RKO (cell line): ENCODE results near the gene TBL1X.

Experiments used
- DNase-seq: peaks from one replicate; pipeline ENCODE4 v3.0.0-alpha.2; 2016; ENCODE audit warnings: low spot score

Gene TBL1X

DNA sequence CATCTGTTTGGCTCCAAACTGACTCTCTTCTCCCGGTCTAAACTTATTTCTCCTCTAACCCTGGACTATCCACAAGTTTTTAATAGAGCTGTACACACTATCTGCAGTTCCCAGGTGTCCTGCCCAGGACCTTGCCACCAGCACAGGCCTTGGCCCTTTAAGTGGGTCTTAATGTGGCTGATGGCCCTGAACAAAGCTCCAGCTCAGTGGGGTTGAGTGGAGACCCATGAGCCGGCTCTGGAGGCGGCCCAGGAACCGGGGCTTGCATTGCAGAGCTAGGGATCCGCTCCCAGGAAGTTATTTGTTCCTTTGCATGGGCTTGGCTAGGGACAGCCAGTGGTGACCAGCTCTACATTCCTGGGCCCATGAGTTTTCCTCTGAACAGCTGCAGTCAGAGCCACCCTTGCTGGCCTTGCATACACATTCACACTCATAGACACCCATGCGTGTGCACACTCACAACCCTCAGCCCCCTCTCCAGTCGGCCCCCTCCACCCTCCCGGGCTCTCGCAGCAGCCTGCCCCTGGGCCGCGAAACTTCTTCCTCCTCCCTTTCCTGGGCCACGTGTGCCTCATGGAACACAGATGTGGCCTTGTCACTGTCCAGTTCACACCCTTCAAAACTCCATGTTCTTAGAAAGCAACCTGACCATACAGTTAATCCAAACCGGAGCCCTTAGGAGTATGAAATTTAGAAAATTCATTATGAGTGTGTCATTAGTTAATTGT lies 242.6 kb downstream of the TBL1X start:
- DNase-seq, result no peak

DNA sequence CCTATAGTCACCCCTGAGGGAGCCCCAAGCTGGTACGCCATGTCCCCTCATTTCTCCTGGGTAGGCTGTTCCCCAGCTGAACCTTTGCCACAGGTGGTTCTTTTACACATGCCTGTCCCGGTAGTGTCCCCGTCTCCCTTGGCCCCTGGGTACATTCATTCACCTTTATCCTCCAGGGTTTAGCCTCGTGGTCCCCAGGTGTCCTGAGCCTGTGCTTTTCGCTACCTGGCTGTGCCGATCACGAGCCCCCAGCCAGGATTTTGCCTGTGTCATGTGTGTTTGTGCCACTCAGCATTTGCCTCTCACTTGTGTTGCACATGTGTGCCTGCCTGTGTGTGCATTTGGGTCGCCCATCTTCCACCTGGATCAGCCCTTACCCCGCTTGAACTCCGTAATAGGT lies 243.2 kb downstream of the TBL1X start:
- DNase-seq, result no peak

DNA sequence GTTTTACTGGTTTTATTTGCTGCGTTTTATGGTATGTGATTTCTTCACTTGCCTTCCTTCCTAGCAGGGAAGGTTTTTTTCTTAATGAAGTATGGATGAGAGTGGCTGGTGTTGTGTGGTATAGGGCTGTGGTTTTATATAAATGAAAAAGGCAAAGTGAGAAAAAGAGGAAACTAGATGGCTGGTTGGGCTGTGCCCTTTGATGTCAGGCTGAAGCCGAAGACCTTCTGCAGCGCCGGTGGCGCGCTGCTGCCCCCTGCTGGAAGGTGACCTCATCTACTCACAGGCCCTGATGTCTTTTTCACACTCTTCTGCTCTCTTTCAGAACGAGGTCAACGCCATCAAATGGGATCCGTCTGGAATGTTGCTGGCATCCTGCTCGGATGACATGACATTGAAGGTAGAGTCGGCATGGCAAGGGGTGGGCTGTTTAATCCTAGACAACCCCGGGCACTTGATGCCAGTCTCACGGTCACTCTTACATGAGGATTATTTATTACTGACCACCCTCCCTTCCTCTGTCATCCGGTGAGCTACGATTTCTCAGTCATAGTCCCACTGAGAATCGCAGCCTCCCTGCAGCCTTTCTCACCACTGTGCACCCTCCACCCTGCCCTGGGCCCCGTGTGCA lies 244.2 kb downstream of the TBL1X start:
- peak; percentile 63 for DNase-seq

DNA sequence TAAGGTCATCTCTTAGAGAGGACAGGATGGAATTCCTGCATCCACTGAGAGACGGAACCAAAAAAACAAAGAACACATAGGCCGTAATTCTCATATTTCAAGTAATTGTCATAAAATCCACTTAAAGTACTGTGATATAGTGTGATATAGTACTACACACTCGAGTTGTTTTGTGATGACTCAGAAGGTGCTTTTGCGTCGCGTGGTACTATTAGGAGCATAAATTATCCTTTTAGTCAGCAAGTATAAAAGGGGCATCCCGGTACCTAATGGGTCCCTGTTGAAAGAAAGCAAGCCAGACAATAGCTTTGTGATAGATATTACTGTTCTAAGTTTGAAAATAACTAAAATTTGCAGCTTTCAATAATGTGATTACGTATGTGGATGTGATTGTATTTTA lies 245.5 kb downstream of the TBL1X start:
- no peak for DNase-seq

DNA sequence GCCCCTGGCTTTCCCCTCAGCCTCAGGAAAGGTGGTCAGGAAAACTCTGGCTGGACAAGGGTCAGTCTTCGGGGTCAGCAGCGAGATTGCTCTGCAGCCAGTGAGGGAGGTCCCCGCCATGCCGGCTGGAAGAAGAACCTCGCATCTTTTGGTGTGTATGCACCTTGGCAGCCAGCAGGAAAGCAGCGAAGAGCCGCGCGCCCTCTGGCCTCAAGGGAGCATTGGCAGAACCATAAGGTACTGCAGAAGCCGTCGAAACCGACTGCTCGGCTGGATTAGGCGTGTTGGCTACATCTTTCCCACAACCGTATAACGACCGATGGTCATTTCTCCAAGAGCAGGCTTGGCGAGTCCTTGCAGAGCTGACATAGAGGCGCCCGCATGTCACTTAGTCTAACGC lies 252.5 kb downstream of the TBL1X start:
- no peak for DNase-seq

DNA sequence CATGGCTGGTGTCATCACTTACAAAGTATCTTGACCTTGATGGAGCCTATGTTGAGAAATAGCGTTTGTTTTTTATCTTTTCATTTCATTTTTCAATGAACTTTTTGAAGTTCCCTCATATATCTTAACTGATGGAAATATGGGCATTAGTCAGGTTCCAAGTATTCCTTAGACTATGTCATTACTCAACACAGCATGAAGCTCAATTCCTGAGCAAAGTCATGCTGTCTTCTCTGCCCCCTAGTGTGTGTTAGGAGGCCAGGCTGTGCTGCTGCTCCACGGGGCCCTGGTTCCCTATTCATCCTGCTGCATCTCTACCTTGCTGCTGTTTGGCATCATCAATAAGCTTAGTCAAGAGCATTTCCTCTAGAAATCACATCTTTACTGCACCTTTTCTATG lies 259.9 kb downstream of the TBL1X start:
- no peak for DNase-seq

DNA sequence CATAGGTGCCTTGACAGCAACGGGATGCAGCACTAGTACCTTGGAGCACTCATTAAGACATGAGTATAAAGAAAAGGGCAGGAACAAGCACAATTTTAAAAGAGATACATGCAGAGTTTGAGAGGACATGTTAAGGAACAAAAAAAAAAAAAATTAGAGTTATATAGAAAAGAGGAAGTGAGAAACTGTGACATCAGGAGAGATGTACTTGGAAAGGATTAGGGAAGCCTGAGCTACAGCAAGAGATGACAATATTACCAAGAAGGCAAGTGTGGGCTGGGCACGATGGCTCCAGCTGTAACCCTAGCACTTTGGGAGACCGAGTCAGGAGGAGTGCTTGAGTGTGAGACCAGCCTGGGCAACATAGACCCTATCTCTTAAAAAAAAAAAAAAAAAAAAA lies 263.4 kb downstream of the TBL1X start:
- DNase-seq, result no peak

DNA sequence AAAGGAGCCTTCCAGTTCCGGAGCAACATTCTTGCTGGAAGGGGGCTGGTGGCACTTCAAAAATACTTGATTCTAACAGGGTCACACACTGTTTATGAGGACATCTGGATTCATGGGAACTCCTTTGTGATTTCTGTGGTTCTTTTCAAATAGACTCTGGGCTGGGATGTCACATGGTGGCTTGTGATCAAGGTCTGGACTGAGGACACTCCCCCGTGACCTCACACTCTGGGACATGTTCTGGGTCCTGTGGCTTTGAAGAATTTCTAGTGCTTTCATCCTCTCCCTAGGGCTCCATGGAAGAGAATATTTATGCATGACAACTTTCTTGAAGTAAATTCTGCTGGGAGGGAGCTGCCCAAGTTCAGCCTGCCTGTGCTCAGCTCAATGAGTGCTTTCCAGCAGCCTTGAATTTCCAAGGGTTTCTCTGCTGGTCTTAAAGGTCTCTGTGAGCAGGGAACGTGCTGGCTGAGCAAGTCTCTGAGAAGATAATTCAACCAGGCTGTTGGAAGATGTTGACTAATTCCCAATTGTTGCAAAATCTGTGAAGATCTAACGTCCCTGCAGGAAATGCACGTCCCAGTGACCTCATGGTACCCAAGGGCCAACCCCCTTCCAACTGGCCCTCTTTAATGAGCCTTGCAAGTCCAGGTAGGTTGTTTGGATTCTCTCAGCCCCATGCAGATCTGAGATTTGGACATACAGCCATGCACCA lies 264.5 kb downstream of the TBL1X start:
- no peak for DNase-seq

DNA sequence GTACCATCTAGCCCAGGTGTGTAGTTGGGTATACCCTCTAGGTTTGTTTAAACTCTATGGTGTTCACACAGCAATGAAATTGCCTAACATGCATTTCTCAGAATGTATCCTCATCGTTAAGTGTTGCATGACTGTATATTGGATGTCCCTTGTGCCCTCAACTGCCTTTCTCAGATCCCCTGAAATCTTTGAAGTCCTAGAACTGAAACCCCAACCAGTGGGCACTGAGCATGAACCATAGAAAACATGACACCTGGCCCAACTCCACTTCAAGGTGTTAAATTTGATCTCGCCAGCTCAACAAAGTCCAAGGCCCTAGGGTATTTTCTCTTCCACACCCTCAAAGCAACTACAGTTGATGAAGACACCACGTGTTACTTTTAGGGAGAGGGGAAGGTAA lies 265.2 kb downstream of the TBL1X start:
- DNase-seq, result no peak

DNA sequence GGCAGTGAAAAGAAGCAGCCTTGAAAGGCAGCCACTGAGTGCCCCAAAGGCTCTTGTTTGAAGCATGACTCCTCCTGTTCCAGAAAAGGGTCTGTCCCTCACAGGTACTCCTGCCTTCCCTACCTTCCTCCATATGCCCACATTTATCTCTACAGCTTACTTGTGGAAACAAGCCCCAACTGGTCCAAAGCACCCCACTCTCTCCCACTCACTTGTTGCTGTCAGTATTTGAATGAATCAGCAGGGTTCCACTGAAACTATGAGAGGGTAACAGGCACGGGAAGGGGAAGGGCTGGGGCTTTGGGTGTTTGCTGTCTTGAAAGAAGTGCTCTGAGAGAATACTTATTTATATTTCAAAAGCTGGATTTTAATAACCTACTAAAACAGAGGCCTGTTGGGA lies 265.9 kb downstream of the TBL1X start:
- no peak for DNase-seq

DNA sequence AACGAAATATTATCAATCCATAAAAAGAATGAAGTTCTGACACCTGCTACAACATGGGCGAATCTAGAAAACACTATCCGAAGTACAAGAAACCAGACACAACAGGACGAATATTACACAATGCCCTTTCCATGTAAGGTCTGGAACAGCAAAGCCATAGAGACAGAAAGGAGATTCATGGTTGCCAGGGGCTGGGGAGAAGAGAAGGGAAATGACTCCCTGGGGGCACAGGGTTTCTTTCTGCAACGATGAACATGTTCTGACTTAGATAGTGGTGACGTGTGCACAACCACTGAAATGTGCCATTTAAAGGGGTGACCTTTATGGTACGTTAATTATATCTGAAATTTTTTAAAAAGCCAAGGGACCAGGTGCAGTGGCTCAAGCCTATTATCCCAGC lies 272.5 kb downstream of the TBL1X start:
- no peak for DNase-seq

DNA sequence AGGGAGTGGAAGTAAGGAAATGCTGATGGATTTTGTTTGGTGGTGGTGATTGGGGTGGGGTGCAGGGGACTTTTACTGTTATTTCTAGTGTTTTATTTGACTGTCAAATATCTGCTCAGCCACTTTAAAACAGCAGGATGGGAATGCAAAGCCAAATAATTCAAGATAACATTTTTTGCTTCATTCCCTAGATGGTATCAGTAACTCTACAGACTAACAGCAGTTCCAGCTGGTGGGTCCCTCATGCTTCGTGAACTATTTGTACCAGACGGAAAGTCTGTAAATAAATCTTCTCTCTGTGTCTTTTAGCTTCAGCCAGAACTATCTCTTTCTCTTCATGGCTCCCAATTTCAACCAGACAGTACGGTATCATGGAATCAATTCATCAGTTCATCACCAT lies 273.3 kb downstream of the TBL1X start:
- DNase-seq, result no peak

DNA sequence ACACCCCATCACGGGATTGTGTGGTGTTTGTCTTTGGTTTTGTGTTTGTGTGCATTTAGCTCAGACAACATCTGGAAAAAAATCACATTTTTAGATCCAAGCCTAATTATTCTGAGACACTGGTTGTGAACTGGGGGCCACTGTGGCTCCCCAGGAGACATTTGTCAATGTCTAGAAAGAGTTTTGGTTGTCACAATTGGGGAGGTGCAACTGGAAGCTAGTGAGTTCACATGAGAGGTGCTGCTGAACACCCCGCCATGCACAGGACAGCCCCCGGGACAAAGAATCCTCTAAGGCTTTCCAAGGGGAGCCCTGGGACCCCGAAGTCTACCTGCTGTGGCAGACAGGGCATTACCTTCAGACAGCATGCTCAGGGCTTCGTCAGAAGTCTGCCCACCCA lies 274.3 kb downstream of the TBL1X start:
- DNase-seq, result no peak

DNA sequence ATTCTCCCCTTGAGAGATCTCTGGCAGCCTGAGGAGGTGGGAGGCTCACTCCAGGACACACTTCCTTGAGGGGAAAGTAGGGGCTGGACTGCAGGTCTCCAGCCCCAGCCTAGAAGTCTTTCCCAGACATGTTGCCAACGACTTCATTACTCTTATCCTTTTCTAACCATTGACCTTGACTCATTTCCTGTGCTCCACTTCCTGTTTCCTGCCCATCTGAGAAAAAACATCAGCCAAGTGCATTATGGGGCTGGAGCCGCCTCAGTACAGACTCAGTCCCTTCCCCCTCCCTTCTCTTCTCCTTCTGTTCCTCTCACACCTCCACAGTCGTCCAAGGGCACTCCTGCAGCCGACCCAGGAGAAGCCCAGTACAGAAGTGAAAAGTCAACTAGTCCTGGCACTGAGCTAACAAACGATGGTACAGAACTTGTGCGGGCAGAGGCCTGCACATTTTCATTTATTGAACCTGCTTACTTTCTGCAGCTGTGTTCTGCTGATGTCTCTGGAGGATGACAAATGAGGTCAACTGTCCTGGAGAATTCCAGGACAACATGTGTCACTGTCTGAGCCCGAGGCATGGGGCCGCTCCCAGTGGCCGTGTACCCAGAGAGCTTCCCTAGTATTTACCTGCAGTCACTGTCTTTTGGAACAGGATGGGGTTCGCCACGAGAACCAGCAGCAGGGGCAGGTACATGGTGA lies 280.7 kb downstream of the TBL1X start:
- peak; percentile 31 for DNase-seq

DNA sequence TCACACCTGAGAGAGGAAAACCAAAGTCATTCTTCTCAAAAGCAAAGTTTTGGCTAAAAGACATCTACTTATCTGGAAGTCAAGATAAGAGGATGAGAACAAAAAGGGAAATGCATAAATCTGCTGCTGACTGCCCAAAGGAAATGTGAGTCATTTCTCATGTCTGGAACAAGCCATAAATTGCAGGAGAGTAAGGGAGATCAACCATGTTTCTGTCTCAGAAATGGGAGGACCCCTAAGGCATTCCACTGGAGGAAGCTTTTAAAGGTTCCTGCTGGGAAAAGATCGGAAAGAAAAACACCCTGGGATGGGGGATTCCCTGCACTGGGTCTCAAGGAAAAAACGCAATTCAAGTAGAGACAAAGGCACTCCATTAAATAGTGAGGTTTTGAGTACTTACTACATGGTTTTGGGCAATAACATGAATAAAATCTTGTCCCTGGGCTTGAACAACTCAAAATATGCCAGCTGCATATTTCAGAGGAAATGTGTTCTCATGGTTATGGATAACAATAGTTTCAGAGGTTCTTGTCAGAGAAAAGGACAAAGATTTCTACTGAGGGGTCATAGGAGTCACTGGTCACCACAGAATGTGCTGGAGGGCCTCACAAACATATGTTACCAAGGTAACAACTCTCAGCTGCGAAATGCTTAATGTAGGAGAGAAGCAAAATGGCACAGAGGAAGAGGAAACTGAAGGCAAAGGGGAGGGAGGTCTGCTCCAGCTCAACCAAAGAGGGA lies 281.5 kb downstream of the TBL1X start:
- no peak for DNase-seq

DNA sequence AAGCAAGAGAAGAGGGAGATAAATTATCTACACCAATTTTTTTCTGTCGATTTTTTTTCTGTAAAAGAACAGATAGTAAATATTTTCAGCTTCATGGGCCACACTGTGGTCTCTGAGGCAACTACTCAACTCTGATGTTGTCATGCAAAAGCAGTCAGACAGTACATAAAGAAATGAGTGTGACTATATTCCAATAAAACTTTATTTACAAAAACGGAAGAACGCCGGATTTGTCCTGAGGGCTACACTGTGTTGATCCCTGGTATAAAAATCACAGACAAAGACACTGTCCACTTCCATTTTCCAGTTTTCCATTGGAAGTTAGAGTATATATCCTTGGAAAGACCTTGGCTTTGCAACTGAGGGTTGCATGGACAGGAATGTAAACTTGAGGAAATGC lies 282.8 kb downstream of the TBL1X start:
- DNase-seq, result no peak

DNA sequence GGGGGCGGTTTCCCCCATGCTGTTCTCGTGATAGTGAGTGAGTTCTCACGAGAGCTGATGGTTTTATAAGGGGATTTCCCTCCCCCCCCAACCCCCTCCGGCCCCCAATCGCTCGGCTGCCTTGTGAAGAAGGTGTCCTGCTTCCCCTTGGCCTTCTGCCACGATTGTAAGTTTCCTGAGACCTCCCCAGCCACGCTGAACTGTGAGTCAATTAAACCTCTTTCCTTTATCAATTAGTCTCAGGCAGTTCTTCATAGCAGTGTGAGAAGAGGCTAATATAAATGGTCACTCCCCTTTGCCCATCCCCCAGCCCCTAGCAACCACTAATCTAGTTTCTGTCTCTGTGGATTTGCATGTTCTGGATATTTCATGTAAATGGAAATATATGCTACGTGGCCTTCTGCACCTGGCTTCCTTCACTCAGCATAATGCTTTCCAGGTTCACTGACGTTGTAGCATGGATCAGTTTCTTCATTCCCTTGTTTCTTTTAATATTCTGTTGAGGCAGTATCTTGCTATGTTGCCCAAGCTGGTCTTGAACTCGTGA lies 284.4 kb downstream of the TBL1X start:
- no peak for DNase-seq

DNA sequence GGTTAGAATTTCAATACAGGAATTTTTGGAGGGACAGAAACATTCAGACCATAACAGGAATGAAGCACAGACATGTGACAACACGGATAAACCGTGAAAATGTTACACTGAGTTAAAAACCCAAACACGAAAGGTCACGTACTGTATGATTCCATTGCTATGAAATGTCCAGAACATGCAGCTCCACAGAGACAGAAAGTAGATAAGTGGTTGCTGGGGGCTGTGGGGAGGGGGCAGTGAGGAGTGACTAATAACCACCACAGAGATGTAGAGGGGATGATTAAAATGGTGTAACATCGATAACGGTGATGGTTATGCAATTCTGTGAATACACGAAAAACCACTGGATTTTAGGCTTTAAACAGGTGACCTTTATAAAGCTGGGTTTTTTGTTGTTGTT lies 292.5 kb downstream of the TBL1X start:
- no peak for DNase-seq

DNA sequence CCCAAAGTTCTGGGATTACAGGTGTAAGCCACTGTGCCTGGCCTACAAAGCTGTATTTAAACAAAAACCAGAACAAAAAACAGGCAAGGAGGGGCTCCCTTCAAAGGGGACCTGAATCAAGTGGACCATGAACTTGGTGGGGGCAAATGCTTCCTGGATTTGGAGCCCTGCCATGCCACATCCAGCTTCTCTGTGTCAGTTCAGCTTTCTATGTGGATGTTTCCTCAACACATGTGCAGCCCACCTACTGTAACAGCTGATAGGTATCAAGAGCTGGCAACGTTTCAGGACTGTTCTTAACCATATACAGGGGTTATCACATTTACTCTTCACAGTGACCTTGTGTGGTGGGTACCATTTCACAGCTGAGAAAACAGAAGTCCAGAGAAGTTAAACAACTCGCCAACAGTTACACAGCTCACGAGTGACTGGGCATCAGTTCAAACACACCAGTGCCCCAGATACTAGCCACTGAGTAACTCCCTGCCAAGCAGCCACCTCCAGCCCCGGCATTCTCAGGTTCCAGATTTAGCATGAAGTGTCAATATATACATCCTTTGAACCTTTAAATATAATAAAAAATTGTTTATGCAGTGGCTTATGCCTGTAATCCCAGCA lies 293.3 kb downstream of the TBL1X start:
- no peak for DNase-seq

DNA sequence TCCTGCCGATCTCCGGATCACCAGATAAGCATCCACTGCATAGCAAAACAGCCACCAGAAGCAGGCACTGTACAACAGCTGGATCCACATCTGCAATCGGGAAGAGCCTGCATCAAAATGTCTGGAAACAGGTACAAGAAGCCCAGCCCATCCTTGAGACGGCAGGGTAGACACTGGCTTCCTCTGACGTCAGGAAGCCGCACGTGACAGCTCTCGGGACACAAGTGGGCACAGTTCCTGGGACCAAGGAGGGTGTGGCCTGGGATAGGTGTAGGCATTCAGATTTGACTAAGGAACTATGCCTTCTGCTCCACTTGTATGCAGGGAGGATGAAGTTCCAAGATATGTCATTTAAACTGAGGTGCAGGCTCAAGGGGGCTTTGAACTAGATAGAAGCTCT lies 294.5 kb downstream of the TBL1X start:
- DNase-seq, result no peak

DNA sequence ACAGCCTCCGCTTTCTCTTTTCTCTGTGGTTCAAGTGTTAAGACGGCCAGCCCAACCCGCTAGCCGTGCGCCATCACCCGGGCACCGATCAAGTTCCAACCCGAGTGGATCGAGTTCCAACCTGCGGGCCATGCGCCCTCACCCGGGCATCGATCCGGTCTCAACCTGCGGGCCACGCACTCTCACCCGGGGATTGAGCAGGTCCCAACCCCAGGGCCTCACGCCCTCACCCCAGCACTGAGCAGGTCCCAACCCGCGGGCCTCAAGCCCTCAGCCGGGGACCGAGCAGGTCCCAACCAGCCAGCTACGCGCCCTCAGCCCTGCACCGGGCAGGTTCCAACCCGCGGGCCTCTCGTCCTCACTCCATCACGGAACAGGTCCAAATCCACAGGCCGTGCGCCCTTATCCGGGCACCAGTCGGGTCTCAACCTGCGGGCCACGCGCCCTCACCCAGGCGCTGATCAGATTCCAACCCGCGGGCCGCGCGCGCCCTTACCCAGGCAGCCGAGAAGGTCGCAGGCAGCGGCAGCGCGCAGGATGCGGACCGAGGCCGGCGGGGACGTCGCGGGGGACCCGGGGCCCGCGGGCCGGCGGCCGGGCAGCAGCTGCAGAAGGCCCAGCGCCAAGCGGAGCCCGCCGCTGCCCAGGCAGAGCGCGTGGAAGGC lies 300.3 kb downstream of the TBL1X start:
- DNase-seq, result no peak
